Activated B cell treated with CpG ODN at 0.5 μM for 24 hours (primary cell): Measurements from ENCODE around the gene RSBN1. TPM values are rescaled to one million over a fixed set of nuclear protein-coding genes. Genes with fewer than 3 reads are reported as not detected.

ENCODE experiments used
- ATAC-seq: fragments of 200-7000 bp; cut with Tn5 transposase; one replicate; pipeline ENCODE4 v1.10.0; 2021; ENCODE audit warnings: low read depth, mild to moderate bottlenecking, moderate library complexity
- CTCF ChIA-PET: fragments of 350-600 bp; sonication (Branson Sonifier 250); formaldehyde crosslinking; loops from one replicate; lab custom pipeline; 2021; ENCODE audit warnings: antibody characterized with exemption; lab: Charles Lee
- POLR2A ChIA-PET: fragments of 350-600 bp; sonication (Branson Sonifier 250); formaldehyde crosslinking; loops from one replicate; lab custom pipeline; 2021; ENCODE audit warnings: antibody characterized with exemption; lab: Charles Lee
- DNase-seq: peaks from one replicate; pipeline ENCODE4 v3.0.0; 2022
- H3K27ac Mint-ChIP-seq: one replicate; pipeline ENCODE4 v1.8.0; 2020; ENCODE audit warnings: mixed read lengths
- H3K27me3 Mint-ChIP-seq: one replicate; pipeline ENCODE4 v1.8.0; 2021; ENCODE audit warnings: mixed read lengths
- H3K36me3 Mint-ChIP-seq: one replicate; pipeline ENCODE4 v1.8.0; 2021; ENCODE audit warnings: low read depth, mixed read lengths
- H3K4me1 Mint-ChIP-seq: one replicate; pipeline ENCODE4 v1.8.0; 2021; ENCODE audit warnings: mixed read lengths
- H3K4me3 Mint-ChIP-seq: one replicate; pipeline ENCODE4 v1.8.0; 2020; ENCODE audit warnings: mild to moderate bottlenecking, mixed read lengths
- H3K9me3 Mint-ChIP-seq: one replicate; pipeline ENCODE4 v1.8.0; 2020; ENCODE audit warnings: mixed read lengths
- CTCF ChIP-seq: fragments of 200-600 bp; IDR thresholded peaks from one replicate; pipeline ENCODE4 v1.8.0; 2022; ENCODE audit warnings: antibody characterized with exemption, mild to moderate bottlenecking
- intact Hi-C: fragments of 100-400 bp; cut with micrococcal nuclease; formaldehyde crosslinking; loops from one replicate; pipeline ENCODE4 v1.15.1; 2024
- total RNA-seq: library from RNA; stranded (reverse); gene quantifications from 2 replicates; pipeline ENCODE4 v1.2.3, GENCODE V29; 2022

RSBN1 gene
- total RNA-seq, 1 donor from 2014 or later = 29.1 TPM

- no peaks in the 10 kb centered on the region for H3K27me3 Mint-ChIP-seq
- H3K36me3 Mint-ChIP-seq = peaks cover 35% of the 10 kb centered on the region
- H3K9me3 Mint-ChIP-seq = no peaks in the 10 kb centered on the region
- H3K27ac Mint-ChIP-seq = peak overlapping the region; percentile 95
- H3K4me1 Mint-ChIP-seq = peaks cover 66% of the 10 kb centered on the region
- intact Hi-C loops = loop anchor here (1.0 to 2.0 kb wide), 6 partner anchors 12 to 70 kb away; partner anchors contain the start of genes DCLRE1B, HIPK1, PTPN22 and RSBN1
- no peak for ATAC-seq
- peak overlapping the region; percentile 51 for H3K4me3 Mint-ChIP-seq
- no peak for TF ChIP-seq CTCF
- CTCF ChIA-PET = interaction anchor here (0.6 to 3.9 kb wide), 9 partner anchors 8 to 93 kb away, joined by 3 to 20 read pairs (median 5); partner anchors contain the start of genes AP4B1 and DCLRE1B
- POLR2A ChIA-PET = interaction anchor here (0.6 to 4.8 kb wide), 10 partner anchors 11 to 465 kb away, joined by 3 to 36 read pairs (median 9); partner anchors contain the start of genes AP4B1, DCLRE1B, HIPK1 and PHTF1
- DNase-seq = no peak
These were observed 46.7 kb upstream of the RSBN1 start for GRCh38 chr1:113858982-113859381.

GRCh38 chr1:113858418-113858817, 46.1 kb upstream of the RSBN1 start:
- H3K4me1 Mint-ChIP-seq = peaks cover 65% of the 10 kb centered on the region
- POLR2A ChIA-PET = interaction anchor here (0.6 to 4.8 kb wide), 11 partner anchors 8 to 465 kb away, joined by 3 to 36 read pairs (median 8); partner anchors contain the start of genes AP4B1, DCLRE1B, HIPK1 and PHTF1

GRCh38 chr1:113857776-113858175, 45.5 kb upstream of the RSBN1 start:
- intact Hi-C loops = loop anchor here (1.0 to 2.0 kb wide), 6 partner anchors 13 to 72 kb away; partner anchors contain the start of genes DCLRE1B, HIPK1, PTPN22 and RSBN1
- peaks cover 29% of the 10 kb centered on the region for H3K36me3 Mint-ChIP-seq
- ChIA-PET CTCF (interaction anchor here (2.9 to 3.9 kb wide), 2 partner anchors 22 to 46 kb away, joined by 10 to 20 read pairs; partner anchors contain the start of gene AP4B1), POLR2A (interaction anchor here (0.8 to 4.8 kb wide), 8 partner anchors 9 to 72 kb away, joined by 3 to 36 read pairs (median 8); partner anchors contain the start of genes AP4B1, DCLRE1B, HIPK1 and RSBN1)
- H3K27me3 Mint-ChIP-seq = no peaks in the 10 kb centered on the region
- peak overlapping the region; percentile 51 for H3K4me3 Mint-ChIP-seq
- TF ChIP-seq CTCF = no peak
- no peak for ATAC-seq
- peaks cover 58% of the 10 kb centered on the region for H3K4me1 Mint-ChIP-seq
- no peak for DNase-seq
- H3K27ac Mint-ChIP-seq = peak overlapping the region; percentile 95
- no peaks in the 10 kb centered on the region for H3K9me3 Mint-ChIP-seq

More at GRCh38 chr1:113858418-113858817, 46.1 kb upstream of the RSBN1 start:
- no peaks in the 10 kb centered on the region for H3K9me3 Mint-ChIP-seq
- CTCF ChIA-PET = interaction anchor here (1.2 to 3.9 kb wide), 3 partner anchors 9 to 46 kb away, joined by 5 to 20 read pairs (median 10); partner anchors contain the start of gene AP4B1
- intact Hi-C loops = loop anchor here (1.0 to 2.0 kb wide), 6 partner anchors 13 to 71 kb away; partner anchors contain the start of genes DCLRE1B, HIPK1, PTPN22 and RSBN1
- peak overlapping the region; percentile 51 for H3K4me3 Mint-ChIP-seq
- H3K36me3 Mint-ChIP-seq = peaks cover 32% of the 10 kb centered on the region
- peak overlapping the region; percentile 95 for H3K27ac Mint-ChIP-seq
- TF ChIP-seq CTCF = no peak
- ATAC-seq (peak; percentile 73), DNase-seq (no peak)
- no peaks in the 10 kb centered on the region for H3K27me3 Mint-ChIP-seq

- peak overlapping the region; percentile 41 for H3K27ac Mint-ChIP-seq
- H3K27me3 Mint-ChIP-seq = no peaks in the 10 kb centered on the region
- peaks cover 29% of the 10 kb centered on the region for H3K36me3 Mint-ChIP-seq
- CTCF ChIA-PET = interaction anchor here (1.4 to 2.9 kb wide), 2 partner anchors 22 to 48 kb away, joined by 4 to 10 read pairs; partner anchors contain the start of gene AP4B1
- intact Hi-C loops = no loop called here
- POLR2A ChIA-PET = interaction anchor here (1.2 kb wide), 1 partner anchor 900 kb away, joined by 3 read pairs; the partner anchor contains the start of gene SLC16A1
- DNase-seq (no peak), ATAC-seq (no peak)
- no peak for TF ChIP-seq CTCF
- H3K4me1 Mint-ChIP-seq = peaks cover 46% of the 10 kb centered on the region
- no peak overlapping the region for H3K4me3 Mint-ChIP-seq
- H3K9me3 Mint-ChIP-seq = no peaks in the 10 kb centered on the region
These were observed 44.1 kb upstream of the RSBN1 start for GRCh38 chr1:113856401-113856790.
